Adrenal gland (tissue), 12 donors: ENCODE data around the gene CCDC57. TPM values are rescaled to one million over a fixed set of nuclear protein-coding genes. Genes with fewer than 3 reads are reported as not detected.

Source experiments
- DNase-seq, 7 donors: peaks; one replicate each; pipeline ENCODE4 v3.0.0-alpha.2; 2019 to 2020
- H3K27ac ChIP-seq, 5 donors: fragments of 200-600 bp; sonication (generic) in 4 of 5; 1 replicate in 3 of 5; 2 replicates in 2 of 5; pipeline versions ENCODE4 v1.5.1 to v1.8.0; 2016 to 2020; ENCODE audit warnings: mild to moderate bottlenecking in 1 of 5
- H3K27me3 ChIP-seq: fragments of 200-600 bp; 2 replicates; pipeline ENCODE4 v1.8.0; 2021
- H3K36me3 ChIP-seq, 2 donors: fragments of 200-600 bp; replicated peaks in 1 of 2; 1 replicate in 1 of 2; 2 replicates in 1 of 2; pipeline versions ENCODE4 v1.5.1 to v1.8.0; 2018 to 2022
- H3K4me1 ChIP-seq, 2 donors: fragments of 200-600 bp; replicated peaks in 1 of 2; 1 replicate in 1 of 2; 2 replicates in 1 of 2; pipeline versions ENCODE4 v1.5.1 to v1.8.0; 2018 to 2021
- H3K4me3 ChIP-seq, 4 donors: fragments of 200-600 bp; sonication (generic) in 3 of 4; one replicate each; pipeline ENCODE4 v1.5.1; 2016 to 2018
- H3K9me3 ChIP-seq, 3 donors: fragments of 200-600 bp; sonication (generic) in 1 of 3; replicated peaks in 1 of 3; 1 replicate in 2 of 3; 2 replicates in 1 of 3; pipeline versions ENCODE4 v1.5.1 to v1.8.0; 2016 to 2021
- CTCF ChIP-seq, 6 experiments: fragments of 450-650 bp in 4 of 6; fragments of 200-600 bp in 2 of 6; sonication (generic) in 1 of 6; IDR thresholded peaks; 1 replicate in 5 of 6; 2 replicates in 1 of 6; pipeline versions ENCODE4 v1.5.1 to v1.8.0; 2016 to 2021; ENCODE audit warnings: antibody characterized with exemption in 6 of 6, mild to moderate bottlenecking in 2 of 6, moderate library complexity in 1 of 6
- POLR2A ChIP-seq, 2 donors: fragments of 450-650 bp; IDR thresholded peaks; one replicate each; pipeline ENCODE4 v1.6.1; 2017; ENCODE audit warnings: antibody characterized with exemption in 2 of 2, mild to moderate bottlenecking in 2 of 2, moderate library complexity in 1 of 2
- WGBS, 4 donors: extraction: QIAGEN DNeasy Blood & Tissue Kit in 2 of 4; methylation state at CpG; one replicate each; pipeline versions ENCODE4 v1.1.5 to v1.1.7; 2013 to 2017; 5-methylcytosine and 5-hydroxymethylcytosine counted together
- intact Hi-C, 2 donors: fragments of 100-400 bp; cut with DNase I; formaldehyde crosslinking; loops; one replicate each; pipeline versions ENCODE4 v1.14.1 to v1.15.0; 2022 to 2023
- polyA plus RNA-seq, 3 donors: library from polyadenylated mRNA; stranded (reverse); fragments of 200-250 nt in 2 of 3; fragments of 350-450 nt in 1 of 3; fragmentation: Illumina TruSeq in 1 of 3; extraction: RNeasy Lipid Tissue Mini Kit (QIAGEN cat#74804) in 1 of 3; gene quantifications; one replicate each; pipeline ENCODE4 v1.2.3, GENCODE V29; 2013 to 2014
- total RNA-seq, 9 donors: library from RNA; depleted of rRNA in 4 of 9; stranded (reverse); fragments of >200 nt in 4 of 9; fragments of 120-200 nt in 1 of 9; fragmentation: NEBNext Ultra II Directional in 1 of 9; extraction: Animal tissue kit (Norgen Biotek cat#: 25700) in 1 of 9; gene quantifications; one replicate each; pipeline versions ENCODE4 v1.1.0 to v1.2.4, GENCODE V29; 2013 to 2023
- donor health status: healthy with polysubstance abuse.
- donor health status: Bipolar disorder and iron deficiency.
- donor health status: DM: yes; HTN: yes; CAD: no.
- donor health status: DM: no; HTN: no; CAD: no.
- donor health status: DM: no; HTN: no; CAD: no.
- donor health status: DM: yes; HTN: yes; CAD: no.

CCDC57 gene
- total and polyA plus RNA-seq, 12 donors, result 7.1 to 275 (median 28.8) TPM

DNA sequence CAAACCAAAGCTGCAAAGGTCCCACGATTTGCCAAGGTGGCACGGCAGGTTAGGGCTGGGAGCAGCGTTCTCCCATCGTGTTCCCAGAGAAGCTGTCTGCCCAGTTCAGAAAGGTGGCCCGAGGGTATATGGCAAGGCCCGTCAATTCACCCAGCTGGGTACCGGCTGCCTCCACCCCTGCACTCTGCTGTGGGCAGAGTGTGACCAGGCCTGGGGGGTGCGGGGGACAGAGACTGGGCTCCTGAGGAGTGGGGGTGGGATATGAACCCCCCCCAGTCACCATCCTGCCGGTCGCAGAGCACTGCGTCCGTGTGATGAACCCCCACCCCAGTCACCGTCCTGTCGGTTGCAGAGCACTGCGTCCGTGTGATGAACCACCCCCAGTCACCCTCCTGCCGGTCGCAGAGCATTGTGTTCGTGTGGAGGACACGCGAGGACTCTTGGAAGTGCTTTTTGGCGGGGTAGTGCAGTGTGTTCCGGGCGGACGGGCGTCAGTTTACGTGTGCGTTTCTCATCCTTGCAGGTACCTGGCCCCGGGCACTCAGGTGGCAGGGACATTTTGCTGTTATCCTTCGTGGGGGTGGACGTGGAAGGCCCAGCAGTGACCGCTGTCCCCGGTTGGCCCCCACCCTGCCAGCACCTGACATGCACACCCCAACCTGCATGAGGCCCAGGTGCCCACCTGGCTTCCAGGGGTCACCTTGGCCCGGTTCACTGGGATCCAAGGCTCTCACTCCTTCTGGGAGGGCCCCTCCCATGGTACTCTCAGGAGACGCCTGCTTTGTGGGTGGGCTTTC lies 111.9 kb downstream of the CCDC57 start:
- intact Hi-C loops, result no loop called here
- peaks cover 28 to 52% of the 10 kb centered on the region in 2 donors for H3K4me1 ChIP-seq
- no peaks in the 10 kb centered on the region for H3K9me3 ChIP-seq
- H3K27ac ChIP-seq, result peak overlapping the region in 2 of 5 donors; percentile 47 to 52
- TF ChIP-seq CTCF (IDR thresholded peaks at IDR 0.05) (no peak), POLR2A (IDR thresholded peaks at IDR 0.05) (no peak)
- H3K36me3 ChIP-seq, result peaks cover 0 to 3% of the 10 kb centered on the region in 2 donors
- no peaks in the 10 kb centered on the region for H3K27me3 ChIP-seq
- 88 to 91% (median 90%) methylated on average over 12 to 35 of the region's 35 CpGs for whole genome bisulfite sequencing, 4 donors
- DNase-seq, result peak in 2 of 7 donors; percentile 22 to 29
- no peak overlapping the region for H3K4me3 ChIP-seq

DNA sequence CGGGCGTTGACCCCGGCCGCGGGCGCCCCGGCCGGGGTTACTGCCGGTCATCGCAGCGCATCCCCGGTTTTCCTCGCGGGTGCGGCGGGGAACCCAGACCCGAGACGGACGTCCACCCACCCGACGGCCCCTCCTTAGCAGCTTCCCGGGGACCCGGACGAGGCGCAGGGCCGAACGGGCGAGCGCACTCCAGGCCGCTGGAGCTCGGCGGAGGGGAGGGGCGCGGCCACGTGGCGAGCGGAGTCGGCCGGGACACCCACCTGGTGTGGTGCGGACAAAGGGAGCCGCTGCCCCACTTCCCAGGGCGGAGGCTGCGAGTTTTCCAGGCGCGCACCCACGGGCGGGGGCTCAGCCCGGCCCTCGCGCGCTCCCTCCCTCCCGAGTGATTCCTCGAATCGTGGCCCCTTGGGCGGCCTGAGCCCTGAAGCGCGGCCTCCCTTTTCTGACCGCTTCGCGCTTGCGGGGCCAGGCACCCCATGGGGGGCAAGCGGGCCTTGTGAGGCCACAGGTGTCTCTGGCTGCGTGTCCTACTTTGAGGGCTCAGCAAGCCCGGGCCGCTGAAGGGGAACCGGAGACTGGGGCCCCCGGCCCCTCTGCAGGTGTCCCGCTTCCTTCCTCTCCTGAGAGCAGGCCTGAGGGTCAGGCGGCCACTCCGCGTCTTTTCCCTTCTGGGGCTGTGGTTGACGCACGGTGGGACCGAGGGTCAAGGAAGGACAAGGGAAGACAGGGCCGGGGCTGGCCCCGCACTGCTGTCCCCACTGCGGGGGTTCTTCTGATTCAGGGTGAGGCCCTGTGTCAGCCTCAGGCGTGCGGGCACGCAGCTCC lies 113.5 kb downstream of the CCDC57 start:
- Histone ChIP-seq H3K4me3 (peak overlapping the region in 2 of 4 donors; percentile 20 to 86), H3K9me3 (no peaks in the 10 kb centered on the region), H3K4me1 (peaks cover 28 to 44% of the 10 kb centered on the region in 2 donors), H3K27ac (peak overlapping the region in 4 of 5 donors; percentile 86 to 100 (median 93)), H3K27me3 (no peaks in the 10 kb centered on the region), H3K36me3 (peaks cover 0 to 16% of the 10 kb centered on the region in 2 donors)
- DNase-seq, result peak in 1 of 7 donors; percentile 47
- intact Hi-C loops, result loop anchor here in 1 of 2 donors (5.0 kb wide), 1 partner anchor 53 kb away; no protein-coding TSS in a partner anchor
- TF ChIP-seq CTCF (IDR thresholded peaks at IDR 0.05) (no peak), POLR2A (IDR thresholded peaks at IDR 0.05) (no peak)
- WGBS, 4 donors, result 16 to 80% (median 18%) methylated on average over 1 to 80 of the region's 80 CpGs

DNA sequence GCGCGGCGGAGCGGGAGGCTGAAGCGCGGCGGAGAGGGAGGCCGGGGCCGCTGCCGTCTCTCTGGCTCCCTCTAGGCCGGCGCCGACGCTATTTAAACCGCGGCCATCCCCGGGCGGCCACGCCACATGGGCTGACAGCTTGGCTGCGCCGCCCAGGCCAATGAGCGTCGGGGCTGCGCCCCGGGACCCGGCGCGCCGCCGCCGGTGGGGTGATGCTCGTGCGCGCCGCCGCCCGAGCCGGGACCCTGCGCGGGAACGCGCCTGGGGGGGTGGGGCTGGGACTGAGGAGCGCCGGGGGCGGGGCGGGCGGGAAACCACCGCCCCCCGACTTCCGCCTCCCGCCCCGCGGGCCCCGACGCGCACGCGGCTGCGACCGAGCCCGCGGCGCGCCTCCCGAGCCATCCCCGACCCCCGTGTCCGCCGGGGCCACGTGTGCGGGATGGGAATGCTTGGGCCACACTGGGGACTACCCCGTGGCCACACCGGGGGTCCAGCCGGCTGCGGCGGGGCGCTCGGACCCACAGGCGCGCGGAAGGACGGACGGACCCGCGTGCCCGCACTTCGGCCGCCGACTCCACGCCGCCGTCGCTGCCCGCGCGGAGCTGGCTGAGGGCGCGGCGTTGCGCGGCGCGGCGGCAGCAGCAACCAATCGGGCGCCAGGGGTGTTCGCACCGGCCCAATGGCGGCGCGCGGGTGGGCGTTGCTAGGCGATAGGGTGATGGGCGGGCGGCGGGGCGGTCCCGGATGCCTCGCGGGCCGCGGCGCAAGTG lies 114.3 kb downstream of the CCDC57 start, which contains the start of gene FASN:
Gene FASN, minus strand, starts transcription at position 68 of the 770 bp plus-strand sequence. CDS start 1,791 bp downstream, outside the sequence.
- H3K27ac ChIP-seq, result peak within 1 kb of the TSS; percentile 86 to 100 (median 94)
- peaks cover 0 to 24% of the 10 kb centered on the region in 2 donors for H3K36me3 ChIP-seq
- H3K4me3 ChIP-seq, result peak within 1 kb of the TSS; percentile 40 to 86 (median 66)
- WGBS, 4 donors, result 0 to 1% (median 1%) methylated on average over 26 to 124 of the region's 124 CpGs; no CpG with 5 or more reads in 1 of the 4 donors
- intact Hi-C loops, result loop anchor here in 1 of 2 donors (5.0 kb wide), 1 partner anchor 54 kb away; no protein-coding TSS in a partner anchor
- peak; percentile 95 to 97 (median 96) for DNase-seq
- no peaks in the 10 kb centered on the region for H3K27me3 ChIP-seq
- H3K4me1 ChIP-seq, result peaks cover 23 to 36% of the 10 kb centered on the region in 2 donors
- TF ChIP-seq CTCF (IDR thresholded peaks at IDR 0.05), result peak in 3 of 6 experiments; percentile 28 to 53 (median 45)
- peak; percentile 99 for TF ChIP-seq POLR2A (IDR thresholded peaks at IDR 0.05)
- H3K9me3 ChIP-seq, result no peaks in the 10 kb centered on the region
